Femur (tissue), 1 donor: Measurements from ENCODE around the gene TMPRSS4.
"Not testable (repeated sequence)": the region's sequence is repeated elsewhere in the genome, so short reads cannot be mapped to it uniquely, and the experiment has no call there.

Experiments
- DNase-seq: peaks from one replicate; pipeline ENCODE4 v3.0.0-alpha.2; 2017

The TMPRSS4 gene

DNA sequence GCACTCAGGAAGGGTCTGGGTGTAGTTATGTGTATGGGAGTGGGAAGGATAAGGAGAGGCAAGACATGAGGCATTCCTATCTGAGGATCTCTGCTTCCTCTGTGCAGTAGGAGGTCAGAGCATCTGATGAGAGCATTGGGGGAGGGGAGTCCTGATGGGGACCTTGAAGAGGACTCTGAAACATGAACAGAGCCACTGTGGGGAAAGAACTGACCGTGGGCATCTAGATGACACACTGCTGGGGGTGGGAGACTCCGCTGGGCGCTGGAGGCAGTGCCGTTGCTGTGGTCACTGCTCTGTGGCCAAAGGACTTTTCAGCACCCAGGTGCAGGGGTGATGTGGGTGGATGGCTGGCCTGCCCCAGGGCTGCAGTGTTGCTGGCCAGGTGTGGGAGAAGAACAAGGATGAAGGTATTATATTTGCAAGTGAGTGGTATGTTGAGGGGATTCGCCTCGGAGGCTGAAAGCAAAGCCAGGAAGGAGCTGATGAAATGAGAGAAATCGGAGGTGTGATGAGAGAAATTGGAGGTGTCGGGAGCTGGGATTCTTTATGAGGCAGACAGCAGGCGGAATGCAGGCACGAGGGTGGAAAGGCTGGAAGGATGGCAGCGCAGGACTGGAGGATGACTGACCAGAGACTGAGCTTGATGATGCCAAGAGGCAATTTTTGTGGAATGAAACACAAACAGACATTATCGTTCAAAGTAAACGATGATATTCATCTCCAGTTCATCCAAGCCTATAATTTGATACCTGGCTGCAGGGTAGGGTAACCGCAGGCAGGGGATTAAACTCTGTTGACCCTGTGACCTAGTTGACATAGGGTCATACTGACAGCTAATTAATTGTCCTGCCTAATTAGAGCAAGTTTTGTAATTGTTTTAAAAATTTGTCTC is 19.4 kb upstream of the TMPRSS4 start:
- DNase-seq, result no peak

DNA sequence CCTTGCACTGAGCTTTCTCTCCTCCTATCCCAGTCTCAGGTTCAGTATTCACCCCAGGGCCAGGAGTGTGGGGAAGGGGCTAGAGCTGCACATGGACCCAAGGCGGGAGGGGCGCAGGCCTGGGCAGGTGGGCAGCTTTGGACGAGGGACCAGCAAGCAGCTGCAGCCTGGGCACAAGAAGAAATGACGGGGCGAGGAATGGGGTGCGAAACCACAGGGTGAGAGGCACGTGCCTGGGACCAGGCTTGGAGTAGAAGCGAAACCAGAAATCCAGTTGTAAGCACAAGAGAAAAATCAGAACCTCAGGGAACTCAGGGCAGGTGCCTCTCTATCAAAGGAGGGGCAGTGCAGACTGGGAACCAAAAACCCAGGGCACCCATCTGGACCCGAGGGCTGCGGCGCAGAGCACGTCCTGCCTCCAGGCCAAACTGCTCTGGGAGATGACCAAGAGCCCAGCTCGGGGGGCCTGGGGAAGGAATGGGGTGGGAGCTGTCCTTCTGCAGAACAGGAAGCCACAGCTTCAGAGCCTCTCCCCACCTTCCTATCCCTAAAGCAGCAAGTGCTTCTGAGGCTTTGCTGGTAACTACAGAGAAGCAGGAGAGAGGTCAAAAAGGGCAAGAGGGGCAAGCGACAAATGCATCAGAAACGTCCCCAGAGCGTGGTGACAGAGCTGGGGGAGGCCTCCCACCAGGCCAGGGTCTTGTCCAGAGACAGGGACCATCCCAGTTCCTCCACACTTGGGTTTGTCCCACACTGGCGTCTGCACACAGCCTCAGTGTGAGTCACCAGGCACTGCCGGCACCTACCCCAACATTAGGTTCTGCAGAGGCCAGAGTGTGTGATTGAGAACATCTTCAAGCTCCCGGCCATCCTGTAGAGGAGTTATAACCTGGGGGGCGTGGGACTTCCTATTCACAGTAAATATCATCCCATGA is 18.3 kb upstream of the TMPRSS4 start:
- no peak for DNase-seq

DNA sequence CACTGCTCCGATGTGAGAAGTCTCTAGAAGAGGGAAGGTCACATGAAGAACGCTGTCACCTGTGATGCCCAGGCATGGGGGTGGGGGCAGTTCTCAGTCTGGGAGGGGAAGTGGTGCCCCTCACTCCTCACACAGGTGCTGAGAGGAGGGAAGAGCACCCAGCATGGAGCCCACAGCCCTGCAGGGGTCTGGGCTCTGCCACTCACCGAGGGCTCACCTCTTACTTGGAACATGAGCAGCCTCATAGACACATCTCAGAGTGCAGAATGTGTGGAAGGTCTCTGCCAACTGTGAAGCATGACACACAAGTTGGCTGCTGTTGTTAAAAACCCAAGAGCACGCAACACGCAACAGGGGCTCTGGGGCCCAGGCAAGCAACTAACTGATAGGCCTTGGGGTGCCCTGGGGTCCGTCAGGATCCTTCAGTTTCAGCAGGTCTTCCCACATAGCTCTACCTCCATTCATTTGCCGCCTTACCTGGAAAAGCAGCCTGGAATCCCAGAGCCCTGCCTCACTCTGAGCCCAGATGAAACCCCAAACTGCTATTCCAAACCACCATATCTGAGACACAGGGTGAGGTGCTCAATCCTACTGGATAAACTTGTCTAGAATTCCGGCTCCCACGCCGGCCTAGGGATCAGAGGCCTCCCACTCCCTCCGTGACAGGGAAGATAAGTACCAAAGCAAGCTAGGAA is 17.5 kb upstream of the TMPRSS4 start:
- DNase-seq, result no peak

GRCh38 chr11:118060081-118060661 is 16.7 kb upstream of the TMPRSS4 start:
- no peak for DNase-seq

DNA sequence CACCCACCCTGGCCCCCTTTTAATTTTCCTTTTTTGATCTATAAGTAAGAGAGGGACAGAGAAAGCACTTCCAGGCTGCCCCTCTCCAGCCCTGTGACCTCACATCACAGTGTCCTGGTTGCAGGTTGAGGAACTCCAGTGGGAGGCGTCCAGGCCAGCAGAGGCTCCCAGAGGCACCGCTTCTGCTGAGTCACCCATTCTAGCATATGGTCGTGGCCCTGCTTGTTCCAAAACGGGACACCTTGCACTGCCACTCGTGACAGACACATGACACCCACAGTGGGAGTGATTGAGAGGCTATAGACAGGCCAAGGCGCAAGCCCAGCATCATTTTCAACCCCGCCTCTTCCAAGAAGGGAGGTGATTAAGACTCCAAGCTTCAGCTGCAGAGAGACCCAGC is 16.0 kb upstream of the TMPRSS4 start:
- no peak for DNase-seq

GRCh38 chr11:118061586-118062125 is 15.2 kb upstream of the TMPRSS4 start:
- DNase-seq, result no peak

DNA sequence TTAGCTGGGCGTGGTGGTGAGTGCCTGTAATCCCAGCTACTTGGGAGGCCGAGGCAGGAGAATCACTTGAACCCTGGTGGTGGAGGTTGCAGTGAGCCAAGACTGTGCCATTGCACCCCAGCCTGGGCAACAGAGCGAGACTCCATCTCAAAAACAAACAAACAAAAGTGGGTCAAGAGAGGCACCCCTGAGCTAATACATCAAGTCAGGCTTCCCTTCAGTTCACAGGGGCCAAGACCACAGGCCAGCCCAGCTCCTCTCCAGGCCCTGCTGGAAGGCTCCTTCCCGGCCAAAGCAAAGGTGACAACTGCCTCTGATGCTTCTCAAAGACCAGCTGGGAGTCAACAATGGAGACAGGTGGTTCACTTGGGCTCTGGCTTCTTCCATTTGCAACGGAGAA is 14.7 kb upstream of the TMPRSS4 start:
- DNase-seq, result not testable (repeated sequence)

DNA sequence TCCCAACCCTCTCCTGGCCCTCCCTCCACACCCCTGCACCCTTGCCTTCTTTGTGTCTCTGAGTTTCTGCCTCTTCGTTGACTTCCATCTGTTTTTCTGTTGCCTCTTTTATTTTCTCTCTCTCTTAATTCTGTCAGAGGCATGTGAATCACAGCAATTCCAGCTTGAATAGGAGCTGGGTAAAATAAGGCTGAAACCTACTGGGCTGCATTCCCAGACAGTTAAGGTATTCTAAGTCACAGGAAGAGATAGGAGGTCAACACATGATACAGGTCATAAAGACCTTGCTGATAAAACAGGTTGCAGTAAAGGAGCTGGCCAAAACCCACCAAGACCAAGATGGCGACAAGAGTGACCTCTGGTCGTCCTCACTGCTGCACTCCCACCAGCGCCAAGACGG is 14.2 kb upstream of the TMPRSS4 start:
- DNase-seq, result not testable (repeated sequence)

DNA sequence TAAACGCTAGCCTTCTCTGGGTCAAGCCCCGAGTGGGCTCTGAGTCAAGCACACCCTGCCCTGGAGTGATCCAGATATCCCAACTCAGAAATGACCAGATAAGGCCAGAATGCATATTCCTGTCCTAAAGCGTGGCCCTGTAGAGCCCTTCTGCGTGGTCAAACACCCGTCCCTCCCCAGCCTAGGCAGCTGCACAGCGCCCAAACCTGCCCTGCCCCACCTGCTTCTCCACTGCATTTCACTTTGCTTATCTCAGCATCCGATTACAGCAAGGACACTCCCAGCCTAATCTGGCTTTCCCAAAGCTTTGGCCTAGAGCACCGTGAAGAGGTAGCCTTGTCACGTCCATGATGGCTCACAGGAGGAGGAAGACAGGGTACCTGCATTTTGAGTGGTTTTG is 11.9 kb upstream of the TMPRSS4 start:
- no peak for DNase-seq

- no peak for DNase-seq
These were observed 11.5 kb upstream of the TMPRSS4 start for GRCh38 chr11:118065384-118065783.

GRCh38 chr11:118067006-118067405 is 9.9 kb upstream of the TMPRSS4 start:
- no peak for DNase-seq

- DNase-seq, result no peak
These were observed 8.5 kb upstream of the TMPRSS4 start for GRCh38 chr11:118068206-118068944.

DNA sequence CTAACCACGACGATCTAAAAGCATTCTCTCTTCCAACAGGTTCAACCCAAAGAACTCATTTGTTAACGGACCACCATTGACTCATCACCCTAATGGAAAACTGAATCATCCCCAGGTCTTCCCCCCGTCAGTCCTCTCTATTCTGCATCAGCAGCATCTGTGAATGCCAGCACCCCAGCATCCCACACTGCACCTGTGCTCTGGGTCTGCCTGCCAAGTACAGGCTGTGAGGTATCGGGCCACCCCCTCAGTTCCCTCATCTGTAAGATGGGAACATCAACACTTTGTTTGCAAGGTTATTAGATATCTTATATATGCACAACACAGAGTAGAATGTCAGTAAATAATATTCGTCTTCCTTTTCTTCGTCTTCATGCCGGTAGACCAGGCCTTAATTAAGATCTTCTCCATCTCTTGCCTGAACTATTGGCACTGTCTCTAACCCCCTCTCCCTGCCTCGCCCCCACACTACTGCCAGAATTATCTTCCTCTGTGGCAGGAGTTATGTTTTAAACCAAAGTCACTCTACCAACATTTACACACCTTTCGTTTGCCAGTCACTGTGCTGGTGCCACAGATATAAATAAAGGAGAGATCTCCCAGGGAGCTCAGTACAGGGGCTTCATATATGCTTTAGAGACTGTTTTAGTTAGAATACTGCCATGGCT is 7.8 kb upstream of the TMPRSS4 start:
- DNase-seq, result no peak

DNA sequence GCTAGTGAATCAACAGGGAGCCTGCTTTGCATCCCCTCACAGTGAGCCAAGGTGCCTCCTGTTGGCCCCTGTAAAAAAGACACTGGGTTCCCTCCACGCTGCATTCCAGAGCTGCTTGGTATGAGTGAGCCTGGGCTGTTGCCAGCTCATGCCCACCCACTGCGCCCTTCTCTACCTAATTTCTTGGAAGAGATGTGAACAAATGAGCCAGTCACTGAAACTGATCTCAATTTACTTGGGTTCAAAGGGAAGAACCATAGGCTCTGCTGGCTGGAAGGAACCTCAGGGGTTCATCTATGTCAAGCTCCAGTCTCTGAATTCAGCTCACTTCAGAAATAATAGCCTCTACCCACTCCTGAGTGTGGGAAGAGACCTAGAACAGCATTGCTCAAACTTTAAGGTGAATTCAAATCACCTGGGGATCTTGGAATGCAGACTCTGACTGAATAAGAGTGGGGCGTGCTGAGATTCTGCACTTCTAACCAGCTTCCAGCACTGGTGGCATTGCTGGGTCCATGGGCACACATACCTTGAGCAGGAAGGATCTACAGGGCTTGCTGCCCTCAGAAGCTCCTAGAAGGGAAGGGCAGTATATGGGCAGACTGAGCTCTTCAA is 5.4 kb upstream of the TMPRSS4 start:
- no peak for DNase-seq

- DNase-seq, result no peak
These were observed 3.3 kb upstream of the TMPRSS4 start for GRCh38 chr11:118073554-118073953.

GRCh38 chr11:118074091-118074685 is 2.7 kb upstream of the TMPRSS4 start:
- DNase-seq, result no peak

GRCh38 chr11:118074785-118075184 is 2.1 kb upstream of the TMPRSS4 start:
- DNase-seq, result no peak

DNA sequence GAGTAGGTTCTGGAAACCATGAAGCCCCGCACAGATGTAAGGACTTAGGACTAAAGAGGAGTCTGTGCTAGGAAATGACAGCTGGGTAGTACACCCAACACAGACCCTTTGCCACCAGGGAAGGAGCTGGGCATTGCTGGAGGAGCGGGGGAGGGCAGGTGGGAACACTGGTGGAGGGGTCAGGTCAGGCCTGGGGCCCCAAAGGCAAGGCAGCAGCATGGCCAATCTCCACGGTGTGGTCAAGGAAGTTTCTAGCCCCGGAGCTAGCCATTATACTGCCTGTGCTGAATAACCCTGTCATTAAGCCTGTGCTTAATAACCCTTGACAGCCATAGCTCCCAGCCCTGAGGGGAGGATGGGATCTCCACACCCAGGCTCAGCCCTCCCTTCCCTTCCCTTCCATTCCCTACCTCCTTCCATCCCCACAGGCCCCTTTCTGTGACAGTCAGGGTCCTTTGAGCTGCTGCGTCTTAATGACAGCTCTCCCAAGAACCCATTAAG is 2.1 kb downstream of the TMPRSS4 start:
- DNase-seq, result no peak

- DNase-seq, result no peak
These were observed 2.6 kb downstream of the TMPRSS4 start for GRCh38 chr11:118079491-118079890.

- DNase-seq, result no peak
These were observed 3.4 kb downstream of the TMPRSS4 start for GRCh38 chr11:118080296-118080695.
